Activated CD4-positive, alpha-beta T cell treated with anti-CD3 and anti-CD28 coated beads for 48 hours (primary cell): ENCODE results near the gene MGME1.

Experiments used
- DNase-seq: peaks from one replicate; pipeline ENCODE4 v3.0.0-alpha.2; 2020

MGME1 gene

DNA sequence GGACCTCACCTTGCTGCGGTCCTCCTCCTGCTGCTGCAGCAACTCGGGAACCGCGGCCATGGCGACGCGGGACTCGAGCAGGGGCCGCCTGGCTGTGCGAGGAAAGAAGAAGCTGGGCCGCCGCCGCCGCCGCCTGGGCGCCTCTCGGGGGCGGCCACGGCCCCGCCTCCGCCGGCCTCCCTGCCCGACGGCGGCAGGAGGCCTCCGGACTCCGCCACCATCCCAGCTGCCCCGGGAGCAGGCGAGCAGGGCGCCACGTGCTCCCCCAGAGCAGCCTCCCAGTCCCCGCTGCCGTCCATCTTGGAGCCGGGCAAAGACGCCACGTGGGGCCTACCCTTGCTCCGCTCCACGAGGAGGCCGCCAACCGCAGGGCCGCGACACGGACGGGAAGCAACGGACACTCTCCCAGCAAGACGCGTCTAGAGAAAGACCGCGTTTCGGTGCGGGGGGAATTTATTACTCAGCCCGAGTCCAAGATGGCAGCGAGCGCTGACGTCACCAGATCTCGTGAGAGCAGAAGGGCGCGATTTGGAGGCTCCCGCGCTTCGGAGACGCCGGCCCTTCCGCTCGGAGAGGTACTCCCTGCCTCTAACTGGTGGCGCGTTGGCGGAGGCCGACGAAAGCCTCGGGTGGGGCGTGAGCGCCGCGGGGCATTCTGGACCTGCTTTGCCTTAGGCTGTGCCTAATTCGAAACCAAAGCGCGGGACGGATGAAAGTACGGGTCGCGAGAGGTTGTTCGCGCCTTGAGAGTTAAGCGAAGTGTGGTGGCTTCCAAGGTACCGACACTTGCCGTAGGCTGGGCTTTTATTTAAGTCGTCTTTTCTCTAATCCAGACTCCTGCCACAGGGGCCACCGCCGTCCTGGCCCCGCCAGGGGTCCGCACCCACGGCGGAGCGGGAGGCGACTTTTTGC lies at the start of gene MGME1, which contains the start of gene SNX5:
Gene MGME1, plus strand, starts transcription at position 653 of the 912 bp plus-strand sequence. CDS start 842 bp downstream, outside the sequence.
Gene SNX5, minus strand, starts transcription at position 429 of the 912 bp plus-strand sequence. Its CDS starts 369 bp downstream, at position 60.
- peak; percentile 100 for DNase-seq

GRCh38 chr20:17919149-17919548 lies 49.7 kb upstream of the MGME1 start:
- DNase-seq, result no peak

- no peak for DNase-seq
Observed at GRCh38 chr20:17921774-17922173, 47.0 kb upstream of the MGME1 start.

DNA sequence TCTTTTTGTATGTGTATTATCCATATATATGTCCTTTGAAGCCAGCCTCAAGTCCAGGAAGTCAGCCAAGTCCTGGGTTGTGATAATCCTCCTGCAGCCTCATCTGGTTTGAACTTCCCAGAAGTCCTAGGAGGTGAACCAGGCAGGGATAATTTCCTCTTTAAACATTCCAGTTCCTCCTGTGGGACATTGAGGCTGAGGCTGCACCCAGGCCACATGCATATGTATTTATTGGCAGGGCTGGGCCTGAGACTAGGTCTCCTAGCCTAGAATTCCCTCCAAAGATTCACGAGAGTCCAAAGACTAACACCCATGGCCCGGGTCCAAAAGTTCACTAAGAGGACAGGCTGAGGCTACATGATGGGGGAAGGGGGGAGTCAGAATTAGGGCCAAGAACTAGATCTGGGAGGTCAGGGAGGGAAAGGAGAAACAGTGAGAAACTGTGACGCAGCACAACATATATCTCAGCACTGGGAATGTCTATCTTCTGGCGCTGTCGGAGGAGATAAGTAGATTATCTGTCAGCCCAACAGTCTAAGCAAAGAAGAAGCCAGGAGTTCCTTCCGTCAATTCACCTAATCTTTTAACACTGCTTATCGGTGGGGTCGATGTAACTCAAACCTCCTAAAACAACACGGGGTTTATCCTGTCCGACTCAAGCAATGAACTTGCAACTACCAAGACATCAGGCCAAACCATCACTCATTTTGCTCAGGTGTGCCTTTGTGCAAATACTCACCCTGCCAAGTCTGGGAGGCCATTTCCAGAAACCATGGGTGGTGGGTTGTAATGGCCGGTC lies 43.5 kb upstream of the MGME1 start:
- no peak for DNase-seq

GRCh38 chr20:17925940-17926300 lies 42.9 kb upstream of the MGME1 start:
- DNase-seq, result no peak

- no peak for DNase-seq
Observed at GRCh38 chr20:17928211-17928611, 40.6 kb upstream of the MGME1 start.

GRCh38 chr20:17928633-17929311 lies 40.0 kb upstream of the MGME1 start:
- no peak for DNase-seq

DNA sequence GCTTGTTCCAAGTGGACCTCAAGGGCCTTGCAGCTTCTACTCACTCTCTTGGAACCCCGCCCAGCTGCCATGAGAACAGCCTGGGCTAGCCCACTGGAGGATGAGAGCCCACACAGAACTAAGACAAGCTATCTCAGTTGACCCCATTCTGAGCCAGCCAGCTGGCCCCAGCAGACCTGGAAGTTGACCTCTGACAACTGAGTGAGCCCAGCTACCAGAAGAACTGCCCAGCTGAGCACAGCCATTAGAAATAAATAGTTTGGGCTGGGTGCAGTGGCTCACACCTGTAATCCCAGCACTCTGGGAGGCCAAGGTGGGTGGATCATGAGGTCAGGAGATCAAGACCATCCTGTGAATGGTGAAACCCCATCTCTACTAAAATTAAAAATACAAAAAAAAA lies 37.3 kb upstream of the MGME1 start:
- DNase-seq, result no peak

GRCh38 chr20:17932396-17932795 lies 36.4 kb upstream of the MGME1 start:
- DNase-seq, result no peak

DNA sequence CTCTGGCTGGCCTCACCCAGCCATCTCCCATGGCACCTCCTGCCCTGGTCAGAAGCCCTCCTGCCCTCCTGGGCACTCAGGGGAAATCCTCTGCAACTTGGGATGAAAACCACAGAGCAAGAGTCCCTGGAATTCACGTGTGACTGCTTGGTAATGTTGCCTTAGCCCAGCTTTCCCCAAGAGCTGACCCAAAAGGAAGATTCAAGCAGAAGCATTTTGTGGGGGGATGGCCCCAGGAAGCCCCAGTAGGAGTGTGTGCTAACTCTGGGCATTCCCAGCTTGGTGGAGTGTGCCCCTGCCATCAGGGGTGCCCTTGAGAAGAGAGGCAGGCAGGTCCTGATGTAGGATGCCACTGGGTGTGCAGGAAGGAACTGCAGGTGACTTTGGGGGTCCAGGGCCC lies 35.7 kb upstream of the MGME1 start:
- no peak for DNase-seq

DNA sequence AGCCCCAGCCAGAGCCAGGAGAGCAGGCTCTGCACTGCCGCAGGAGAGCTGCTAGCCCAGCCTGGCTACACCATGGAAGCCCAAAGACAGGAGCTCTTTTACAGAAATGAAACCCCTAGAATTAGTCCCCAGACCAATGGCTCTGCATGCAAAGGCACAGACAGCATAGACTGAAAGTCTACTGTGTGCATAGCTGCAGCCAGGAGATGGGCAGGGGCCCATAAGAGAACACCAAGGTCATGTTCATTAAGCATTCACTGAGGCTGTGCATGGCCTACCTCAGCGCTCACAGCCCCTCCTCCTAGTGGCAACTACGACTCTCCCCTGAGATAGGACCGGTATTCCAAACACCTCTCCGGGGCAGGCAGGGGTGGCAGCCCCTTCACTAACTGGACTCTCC lies 35.1 kb upstream of the MGME1 start:
- DNase-seq, result no peak

DNA sequence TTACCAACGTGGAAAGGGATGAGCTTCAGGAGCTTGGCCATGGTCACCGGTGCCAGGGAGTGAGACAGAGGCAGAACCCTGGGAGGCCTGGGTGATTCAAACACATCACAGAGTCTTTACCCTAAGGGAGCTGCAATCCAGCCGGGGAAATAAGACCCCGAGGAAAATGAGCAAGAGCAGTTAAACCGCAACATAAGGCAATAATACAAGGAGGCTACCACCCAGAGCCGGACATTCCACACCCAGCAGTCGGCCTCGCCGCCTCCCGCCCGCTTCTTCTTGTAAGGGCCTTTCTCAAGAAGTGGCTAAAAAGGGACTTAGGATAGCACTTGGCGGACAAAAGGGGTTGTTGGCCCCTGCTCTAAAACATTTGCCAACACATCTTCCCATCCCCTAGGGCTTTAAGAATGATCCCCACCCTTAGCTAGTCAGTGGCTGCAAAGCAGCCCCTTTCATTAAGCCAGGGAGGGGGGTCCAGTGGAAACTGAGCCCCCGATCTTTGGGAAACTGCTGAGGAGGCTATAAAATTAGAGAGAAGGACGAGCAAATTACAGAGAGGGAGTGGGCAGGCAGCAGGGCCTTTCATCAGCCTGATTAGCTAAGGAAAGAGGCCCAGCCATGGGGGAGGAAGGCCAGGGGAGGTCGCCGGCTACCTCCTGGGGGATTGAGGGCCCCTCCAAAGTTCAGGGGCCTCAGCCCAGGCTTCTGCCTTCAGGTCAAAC lies 34.5 kb upstream of the MGME1 start:
- DNase-seq, result no peak

DNA sequence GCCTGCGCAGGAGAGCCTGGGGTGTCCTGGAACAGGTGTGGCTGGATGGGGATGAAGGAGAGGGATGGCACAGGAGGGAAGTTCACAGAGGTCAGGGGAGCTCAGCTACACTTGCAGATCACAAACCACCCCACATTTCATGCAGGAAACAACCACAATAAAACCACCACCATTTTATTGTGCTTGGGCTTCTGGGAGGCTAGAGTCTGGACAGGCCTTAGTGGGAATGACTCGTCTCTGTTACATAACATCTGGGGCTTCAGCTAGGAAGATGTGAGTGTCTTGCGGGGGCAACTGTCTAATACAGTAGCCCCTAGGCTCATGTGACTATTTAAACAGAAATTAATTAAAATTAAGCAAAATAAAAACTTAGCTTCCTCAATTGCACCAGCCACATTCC lies 33.6 kb upstream of the MGME1 start:
- DNase-seq, result no peak

- DNase-seq, result no peak
Observed at GRCh38 chr20:17935761-17936160, 33.1 kb upstream of the MGME1 start.

GRCh38 chr20:17936286-17936760 lies 32.5 kb upstream of the MGME1 start:
- no peak for DNase-seq

DNA sequence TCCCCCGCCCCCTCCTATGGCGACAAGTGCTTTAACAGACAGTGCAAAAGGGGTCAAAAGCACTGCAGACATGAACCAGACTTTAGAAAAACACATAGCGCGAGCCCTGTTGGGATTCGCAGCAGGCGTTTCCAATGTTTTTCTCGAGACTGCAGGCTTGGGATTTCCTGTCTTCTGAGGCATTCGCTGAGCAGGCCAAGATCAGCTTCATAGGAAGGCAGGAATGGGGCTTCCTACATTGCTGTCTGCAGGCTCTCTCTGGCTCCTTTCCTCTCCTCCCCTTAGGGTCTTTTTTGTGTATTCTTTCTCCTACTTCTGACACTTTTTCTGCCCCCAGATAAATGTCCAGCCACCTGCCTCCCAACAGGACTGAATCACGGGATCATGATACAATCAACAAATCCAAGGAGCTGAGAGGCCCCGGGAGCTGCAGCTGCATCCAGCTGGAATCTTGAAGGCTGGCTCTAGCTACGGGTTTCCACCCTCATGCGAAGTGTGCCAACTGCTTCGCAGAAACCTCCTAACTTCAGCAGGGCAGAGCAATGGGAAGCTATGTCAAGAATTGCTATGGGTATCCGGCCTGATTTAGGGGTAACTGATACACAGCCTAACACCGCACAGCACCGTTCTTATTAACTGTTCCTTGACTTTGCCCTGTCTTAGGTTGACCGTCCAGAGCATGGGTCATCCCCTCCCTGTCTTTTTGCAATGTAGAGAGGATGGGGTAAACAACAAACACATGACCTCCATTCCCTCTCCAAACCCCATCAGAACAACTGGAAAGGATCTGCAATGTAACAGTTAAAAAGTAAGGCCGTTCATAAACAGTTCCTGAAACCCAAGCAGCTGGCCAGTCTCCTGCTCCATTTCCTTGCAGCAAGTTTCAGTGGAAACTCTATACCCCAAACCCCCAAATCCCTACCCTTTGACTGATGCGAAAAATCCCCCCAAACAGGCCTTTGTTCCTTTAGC lies 31.8 kb upstream of the MGME1 start:
- DNase-seq, result no peak

DNA sequence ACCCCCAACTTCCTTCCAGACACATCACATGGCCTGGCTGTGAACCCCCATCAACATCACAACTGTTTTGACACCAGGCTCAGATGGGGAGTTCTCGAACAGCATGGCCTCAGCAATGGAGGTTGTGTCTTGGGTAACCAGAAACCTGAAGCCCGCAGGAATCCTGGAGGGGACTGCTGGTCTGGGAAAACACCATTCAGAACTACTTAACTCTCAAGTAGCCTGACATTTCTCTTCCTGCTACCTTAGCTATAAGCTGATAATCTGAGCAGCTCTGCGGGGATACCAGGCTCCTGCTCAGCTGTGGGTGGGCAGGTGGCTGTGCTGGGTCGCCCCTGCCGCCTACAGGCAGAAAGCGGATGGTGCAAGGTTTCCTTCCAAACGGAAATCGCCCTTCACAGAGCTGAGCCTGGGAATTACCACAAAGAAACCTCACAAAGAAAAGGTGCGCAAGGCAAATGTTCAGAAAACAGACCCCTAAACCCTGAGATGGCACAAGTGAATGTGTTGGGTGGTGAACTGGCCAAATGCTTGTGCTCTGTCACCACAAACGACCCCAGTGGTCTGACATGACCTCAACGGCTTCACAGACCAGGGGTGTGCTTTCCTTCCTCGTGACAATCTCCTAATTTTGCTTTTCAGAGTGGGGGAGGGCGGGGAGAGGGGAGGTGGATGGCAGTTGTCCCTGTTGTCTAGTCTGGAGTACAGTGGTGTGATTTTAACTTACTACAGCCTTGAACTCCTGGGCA lies 29.8 kb upstream of the MGME1 start:
- DNase-seq, result peak; percentile 65

GRCh38 chr20:17939622-17940223 lies 29.1 kb upstream of the MGME1 start:
- no peak for DNase-seq

DNA sequence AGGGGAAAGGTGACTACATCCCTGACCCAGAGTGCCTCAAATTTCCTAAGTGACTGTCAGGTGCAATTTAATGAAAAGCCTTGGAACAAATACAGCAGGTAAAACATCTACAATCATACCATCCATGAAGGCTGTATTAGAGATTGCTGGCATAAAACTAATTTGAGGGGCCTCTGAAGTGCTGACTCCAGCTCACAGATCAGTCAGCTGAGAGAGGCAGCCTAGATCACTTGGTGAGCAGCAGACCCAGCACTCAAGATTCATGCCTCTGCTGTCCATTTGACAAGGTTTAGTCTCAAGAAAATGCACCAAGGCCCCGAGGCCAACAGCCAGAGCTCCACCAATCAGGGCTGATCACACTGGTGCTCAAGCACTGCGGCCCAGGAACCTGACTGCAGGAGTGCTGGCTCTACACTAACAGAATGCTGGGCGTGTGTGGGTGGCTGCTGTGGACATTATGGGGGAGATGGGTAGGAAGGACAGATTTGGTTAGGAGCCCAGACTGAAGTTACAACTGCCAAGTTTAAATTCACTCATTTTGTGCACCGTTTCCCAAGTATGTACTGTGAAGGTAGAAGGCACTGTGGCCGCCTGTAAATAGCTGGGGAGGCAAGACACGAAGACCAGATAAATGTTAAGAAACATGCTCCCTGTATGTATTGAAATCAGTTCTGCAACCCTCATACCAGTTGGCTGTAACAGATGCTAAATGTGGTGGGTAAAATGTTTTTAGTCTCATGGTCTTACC lies 28.4 kb upstream of the MGME1 start:
- DNase-seq, result no peak
